H1 (cell line): Measurements from ENCODE around the gene CDC42EP1. TPM values are rescaled to one million over a fixed set of nuclear protein-coding genes. Genes with fewer than 3 reads are reported as not detected.

ENCODE experiments used
- CTCF ChIP-seq, 3 experiments: IDR thresholded peaks; 1 replicate in 2 of 3; 2 replicates in 1 of 3; pipeline versions ENCODE4 v1.5.1 to v1.6.1; 2011; ENCODE audit warnings: low read length in 3 of 3, mild to moderate bottlenecking in 3 of 3, inconsistent platforms in 2 of 3, low read depth in 1 of 3, moderate library complexity in 1 of 3; ENCODE audit not compliant: insufficient read depth in 1 of 3; ENCODE audit errors: control extremely low read depth in 1 of 3
- SIRT6 ChIP-seq: IDR thresholded peaks from one replicate; pipeline ENCODE4 v1.7.1; 2012; ENCODE audit warnings: low read length, inconsistent platforms
- SP2 ChIP-seq: IDR thresholded peaks from 2 replicates; pipeline ENCODE4 v1.6.1; 2012; ENCODE audit warnings: mild to moderate bottlenecking, low read length, inconsistent platforms
- polyA plus RNA-seq, 7 experiments: library from polyadenylated mRNA; depleted of rRNA in 3 of 7; stranded (reverse) in 5 of 7; unstranded in 2 of 7; fragments of >200 nt in 5 of 7; fragments of 200-250 nt in 2 of 7; gene quantifications; 1 replicate in 5 of 7; 2 replicates in 1 of 7; 4 replicates in 1 of 7; pipeline versions ENCODE4 v1.2.1 to v1.2.3, GENCODE V29; 2011 to 2013; ENCODE audit warnings: missing spikeins in 2 of 7, mixed read lengths in 2 of 7
- total RNA-seq: library from RNA; stranded (reverse); fragmentation: NEBNext Ultra II Directional; extraction: Animal tissue kit (Norgen Biotek cat#: 25700); gene quantifications from 2 replicates; pipeline ENCODE4 v1.2.1, GENCODE V29; 2021

The CDC42EP1 gene
- total and polyA plus RNA-seq, 2 of the 8 experiments (the other 6 are each of a cell fraction or from before 2014, with no cell fraction given): 8.3 to 11.2 TPM

- TF ChIP-seq CTCF (IDR thresholded peaks at IDR 0.05; ENCODE audit: control extremely low read depth in 1 of 3, insufficient read depth in 1 of 3, low read depth in 1 of 3, low read length in 3 of 3): no peak
- TF ChIP-seq SIRT6: no peak
- TF ChIP-seq SP2: no peak
Observed at GRCh38 chr22:37566329-37566837, 6.1 kb downstream of the CDC42EP1 start (continued).
